ENCODE data around the gene OGFOD3. TPM values are rescaled to one million over a fixed set of nuclear protein-coding genes. Genes with fewer than 3 reads are reported as not detected.

OGFOD3 gene
- total RNA-seq, 1 donor from 2014 or later = 15.7 TPM

DNA sequence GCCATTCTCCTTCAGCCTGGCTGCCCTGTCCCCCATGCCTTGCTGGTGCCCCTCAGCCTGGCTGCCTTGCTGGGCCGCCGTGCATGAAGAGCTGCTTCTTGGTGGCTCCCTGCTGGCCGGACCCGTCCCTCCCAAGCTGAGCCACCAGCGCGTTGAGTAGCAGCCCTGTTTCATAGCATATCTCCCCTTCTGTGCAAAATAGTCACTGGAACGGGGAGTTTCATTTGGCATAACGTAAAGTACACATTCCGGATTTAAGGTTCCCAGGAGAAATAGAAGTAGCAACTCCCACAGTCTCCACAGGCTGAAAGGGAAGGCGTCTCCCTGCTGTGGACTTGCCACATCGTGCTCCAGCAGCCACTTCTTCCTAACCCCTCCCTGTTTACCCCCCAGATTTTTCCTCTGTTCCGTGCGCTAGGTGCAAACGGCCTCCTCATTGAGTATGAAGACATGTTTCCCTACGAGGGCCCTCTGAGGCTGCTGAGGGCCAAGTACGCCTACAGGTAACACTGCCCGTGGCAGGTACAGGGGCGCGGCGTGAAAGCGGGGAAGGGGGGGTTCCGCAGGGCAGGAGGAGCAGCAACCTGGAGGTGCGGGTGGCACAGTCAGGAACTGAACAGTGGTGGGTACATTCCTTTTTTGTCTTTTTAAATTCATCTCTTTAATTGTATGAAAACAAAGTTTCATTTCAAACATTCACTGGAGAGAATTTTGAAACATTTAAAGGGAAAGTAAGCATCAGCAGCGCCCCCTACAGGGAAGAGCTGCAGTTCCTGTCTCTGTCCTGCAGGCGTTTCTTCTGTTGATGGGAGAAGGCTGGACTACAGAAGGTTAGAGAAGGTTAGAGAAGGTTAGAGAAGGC, 5.8 kb upstream of the OGFOD3 start:
- peaks cover 4% of the 10 kb centered on the region for H3K9me3 Mint-ChIP-seq (ENCODE audit: unreplicated experiment)
- peaks cover 4% of the 10 kb centered on the region for H3K27me3 Mint-ChIP-seq (ENCODE audit: unreplicated experiment)
- TF ChIP-seq, protein P1, sequence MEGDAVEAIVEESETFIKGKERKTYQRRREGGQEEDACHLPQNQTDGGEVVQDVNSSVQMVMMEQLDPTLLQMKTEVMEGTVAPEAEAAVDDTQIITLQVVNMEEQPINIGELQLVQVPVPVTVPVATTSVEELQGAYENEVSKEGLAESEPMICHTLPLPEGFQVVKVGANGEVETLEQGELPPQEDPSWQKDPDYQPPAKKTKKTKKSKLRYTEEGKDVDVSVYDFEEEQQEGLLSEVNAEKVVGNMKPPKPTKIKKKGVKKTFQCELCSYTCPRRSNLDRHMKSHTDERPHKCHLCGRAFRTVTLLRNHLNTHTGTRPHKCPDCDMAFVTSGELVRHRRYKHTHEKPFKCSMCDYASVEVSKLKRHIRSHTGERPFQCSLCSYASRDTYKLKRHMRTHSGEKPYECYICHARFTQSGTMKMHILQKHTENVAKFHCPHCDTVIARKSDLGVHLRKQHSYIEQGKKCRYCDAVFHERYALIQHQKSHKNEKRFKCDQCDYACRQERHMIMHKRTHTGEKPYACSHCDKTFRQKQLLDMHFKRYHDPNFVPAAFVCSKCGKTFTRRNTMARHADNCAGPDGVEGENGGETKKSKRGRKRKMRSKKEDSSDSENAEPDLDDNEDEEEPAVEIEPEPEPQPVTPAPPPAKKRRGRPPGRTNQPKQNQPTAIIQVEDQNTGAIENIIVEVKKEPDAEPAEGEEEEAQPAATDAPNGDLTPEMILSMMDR (IDR thresholded peaks at IDR 0.05; ENCODE audit: unreplicated experiment) = peak; percentile 62
- peak; percentile 33 for DNase-seq (ENCODE audit: low spot score)
- H3K4me1 Mint-ChIP-seq (ENCODE audit: unreplicated experiment) = peaks cover 8% of the 10 kb centered on the region
- peak overlapping the region; percentile 17 for H3K27ac Mint-ChIP-seq (ENCODE audit: unreplicated experiment)
- H3K4me3 Mint-ChIP-seq (ENCODE audit: unreplicated experiment) = no peak overlapping the region
- peaks cover 22% of the 10 kb centered on the region for H3K36me3 Mint-ChIP-seq (ENCODE audit: low read depth, unreplicated experiment)

DNA sequence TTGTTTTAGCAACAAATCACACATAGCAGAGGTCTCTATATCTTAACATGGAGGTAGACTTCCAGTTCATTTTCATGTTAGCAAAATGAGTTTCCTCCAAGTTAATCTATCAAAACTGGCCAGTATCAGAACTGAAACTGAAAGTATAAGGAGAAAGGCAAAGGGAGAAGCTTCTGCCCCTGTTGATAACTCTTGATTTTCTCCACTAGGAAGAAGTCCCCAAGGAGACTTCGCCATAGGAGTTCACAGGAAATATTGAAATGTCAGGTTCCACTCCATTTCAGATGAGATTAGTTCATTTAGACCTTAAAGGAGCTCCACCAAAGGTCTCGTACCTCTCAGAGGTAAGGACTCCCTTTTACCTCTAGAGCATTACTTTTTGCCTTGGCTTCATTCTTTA, 1.2 kb upstream of the OGFOD3 start:
- Mint-ChIP-seq H3K4me1 (ENCODE audit: unreplicated experiment) (no peaks in the 10 kb centered on the region), H3K27me3 (ENCODE audit: unreplicated experiment) (peaks cover 2% of the 10 kb centered on the region), H3K9me3 (ENCODE audit: unreplicated experiment) (peaks cover 4% of the 10 kb centered on the region), H3K27ac (ENCODE audit: unreplicated experiment) (no peak overlapping the region), H3K4me3 (ENCODE audit: unreplicated experiment) (peak overlapping the region; percentile 28), H3K36me3 (ENCODE audit: low read depth, unreplicated experiment) (peaks cover 22% of the 10 kb centered on the region)
- TF ChIP-seq, protein P1 (IDR thresholded peaks at IDR 0.05; ENCODE audit: unreplicated experiment) = no peak
- no peak for DNase-seq (ENCODE audit: low spot score)

DNA sequence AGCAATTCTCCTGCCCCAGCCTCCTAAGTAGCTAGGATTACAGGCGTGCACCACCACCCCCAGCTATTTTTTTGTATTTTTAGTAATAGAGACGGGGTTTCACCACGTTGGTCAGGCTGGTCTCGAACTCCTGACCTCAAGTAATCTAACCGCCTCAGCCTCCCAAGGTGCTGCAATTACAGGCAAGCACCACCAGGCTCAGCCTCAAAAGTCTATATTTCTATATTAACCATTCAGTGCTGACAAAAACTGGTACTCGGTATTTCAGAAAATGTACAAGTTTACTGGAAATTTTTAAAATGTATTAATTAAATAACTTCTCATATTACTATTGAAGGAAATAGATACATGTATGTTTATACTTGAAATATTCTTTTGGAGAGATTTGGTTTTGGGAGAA, 1.6 kb downstream of the OGFOD3 start:
- Mint-ChIP-seq H3K27ac (ENCODE audit: unreplicated experiment) (no peak overlapping the region), H3K4me1 (ENCODE audit: unreplicated experiment) (no peaks in the 10 kb centered on the region), H3K4me3 (ENCODE audit: unreplicated experiment) (no peak overlapping the region), H3K9me3 (ENCODE audit: unreplicated experiment) (no peaks in the 10 kb centered on the region), H3K36me3 (ENCODE audit: low read depth, unreplicated experiment) (peaks cover 9% of the 10 kb centered on the region), H3K27me3 (ENCODE audit: unreplicated experiment) (peaks cover 1% of the 10 kb centered on the region)
- no peak for DNase-seq (ENCODE audit: low spot score)
- TF ChIP-seq, protein P1 (IDR thresholded peaks at IDR 0.05; ENCODE audit: unreplicated experiment) = peak; percentile 49

DNA sequence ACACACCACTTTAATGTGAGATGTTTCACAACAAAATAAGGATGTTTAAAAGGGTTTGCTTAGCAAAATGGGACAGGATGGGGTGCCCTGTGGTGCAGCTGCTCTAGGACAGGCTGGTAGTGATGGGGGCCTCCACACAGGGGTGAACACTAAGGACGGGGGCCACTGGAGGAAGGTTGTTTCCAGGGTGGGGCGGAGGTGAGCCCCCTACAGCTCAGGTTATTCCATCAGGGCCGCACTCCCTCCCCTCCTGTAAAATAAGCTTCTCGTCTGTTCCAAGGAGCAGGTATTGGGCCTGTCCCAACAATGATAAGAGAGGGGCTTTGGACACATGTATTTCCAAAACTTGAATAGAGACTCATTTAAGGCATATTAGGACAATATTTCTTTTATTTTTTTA, 2.1 kb downstream of the OGFOD3 start:
- peaks cover 5% of the 10 kb centered on the region for H3K36me3 Mint-ChIP-seq (ENCODE audit: low read depth, unreplicated experiment)
- H3K9me3 Mint-ChIP-seq (ENCODE audit: unreplicated experiment) = no peaks in the 10 kb centered on the region
- H3K27ac Mint-ChIP-seq (ENCODE audit: unreplicated experiment) = no peak overlapping the region
- no peaks in the 10 kb centered on the region for H3K4me1 Mint-ChIP-seq (ENCODE audit: unreplicated experiment)
- DNase-seq (ENCODE audit: low spot score) = no peak
- TF ChIP-seq, protein P1 (IDR thresholded peaks at IDR 0.05; ENCODE audit: unreplicated experiment) = no peak
- no peak overlapping the region for H3K4me3 Mint-ChIP-seq (ENCODE audit: unreplicated experiment)
- H3K27me3 Mint-ChIP-seq (ENCODE audit: unreplicated experiment) = peaks cover 4% of the 10 kb centered on the region

DNA sequence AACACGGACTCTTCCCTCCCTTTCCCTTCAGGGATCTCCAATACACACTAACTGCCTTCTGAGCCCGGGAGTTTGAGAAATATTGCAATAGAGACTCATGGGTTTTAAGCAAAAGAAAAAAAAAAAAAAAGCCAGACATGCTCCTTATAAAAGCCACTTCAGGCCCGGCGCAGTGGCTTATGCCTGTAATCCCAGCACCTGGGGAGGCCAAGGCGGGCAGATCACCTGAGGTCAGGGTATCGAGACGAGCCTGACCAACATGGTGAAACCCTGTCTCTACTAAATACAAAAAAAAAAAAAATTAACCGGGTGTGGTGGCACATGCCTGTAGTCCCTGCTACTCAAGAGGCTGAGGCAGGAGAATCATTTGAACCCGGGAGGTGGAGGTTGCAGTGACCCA, 2.6 kb downstream of the OGFOD3 start:
- H3K4me3 Mint-ChIP-seq (ENCODE audit: unreplicated experiment) = no peak overlapping the region
- no peak for DNase-seq (ENCODE audit: low spot score)
- peaks cover under 1% of the 10 kb centered on the region for H3K36me3 Mint-ChIP-seq (ENCODE audit: low read depth, unreplicated experiment)
- TF ChIP-seq, protein P1 (IDR thresholded peaks at IDR 0.05; ENCODE audit: unreplicated experiment) = no peak
- H3K27me3 Mint-ChIP-seq (ENCODE audit: unreplicated experiment) = peaks cover 3% of the 10 kb centered on the region
- no peaks in the 10 kb centered on the region for H3K9me3 Mint-ChIP-seq (ENCODE audit: unreplicated experiment)
- H3K27ac Mint-ChIP-seq (ENCODE audit: unreplicated experiment) = no peak overlapping the region
- no peaks in the 10 kb centered on the region for H3K4me1 Mint-ChIP-seq (ENCODE audit: unreplicated experiment)

Data from endothelial cell (in vitro differentiated cells).